Heart left ventricle (tissue), 16 donors: ENCODE measurements around the gene PLEKHN1. TPM values are rescaled to one million over a fixed set of nuclear protein-coding genes. Genes with fewer than 3 reads are reported as not detected.

ENCODE experiments used
- ATAC-seq, 4 donors: fragments of 200-7000 bp; cut with Tn5 transposase; one replicate each; pipeline ENCODE4 v1.9.1; 2020 to 2022; ENCODE audit warnings: moderate library complexity in 4 of 4, mild to moderate bottlenecking in 3 of 4, moderate number of reproducible peaks in 1 of 4
- DNase-seq, 5 donors: peaks; one replicate each; pipeline ENCODE4 v3.0.0-alpha.2; 2020
- H3K27ac ChIP-seq, 12 donors: fragments of 200-600 bp; sonication (generic) in 4 of 12; one replicate each; pipeline versions ENCODE4 v1.5.0 to v1.8.0; 2016 to 2022; ENCODE audit warnings: mild to moderate bottlenecking in 2 of 12
- H3K27me3 ChIP-seq, 9 donors: fragments of 200-600 bp; sonication (generic) in 2 of 9; one replicate each; pipeline versions ENCODE4 v1.5.1 to v1.8.0; 2016 to 2022; ENCODE audit warnings: mild to moderate bottlenecking in 3 of 9
- H3K36me3 ChIP-seq, 9 donors: fragments of 200-600 bp; sonication (generic) in 2 of 9; one replicate each; pipeline versions ENCODE4 v1.5.0 to v1.8.0; 2018 to 2022; ENCODE audit warnings: mild to moderate bottlenecking in 2 of 9
- H3K4me1 ChIP-seq, 12 donors: fragments of 200-600 bp; sonication (generic) in 4 of 12; one replicate each; pipeline versions ENCODE4 v1.5.0 to v1.8.0; 2016 to 2022; ENCODE audit warnings: mild to moderate bottlenecking in 3 of 12
- H3K4me3 ChIP-seq, 12 donors: fragments of 200-600 bp; sonication (generic) in 4 of 12; one replicate each; pipeline versions ENCODE4 v1.5.0 to v1.8.0; 2017 to 2022; ENCODE audit warnings: mild to moderate bottlenecking in 9 of 12, moderate library complexity in 4 of 12
- H3K9me3 ChIP-seq, 12 donors: fragments of 200-600 bp; sonication (generic) in 4 of 12; one replicate each; pipeline versions ENCODE4 v1.5.0 to v1.8.0; 2016 to 2022; ENCODE audit warnings: mild to moderate bottlenecking in 1 of 12
- CTCF ChIP-seq, 12 donors: fragments of 200-600 bp; sonication (generic) in 4 of 12; IDR thresholded peaks; one replicate each; pipeline versions ENCODE4 v1.5.0 to v1.8.0; 2018 to 2022; ENCODE audit warnings: antibody characterized with exemption in 12 of 12, mild to moderate bottlenecking in 5 of 12
- POLR2A ChIP-seq, 2 donors: fragments of 450-650 bp; IDR thresholded peaks; one replicate each; pipeline ENCODE4 v1.6.1; 2017; ENCODE audit warnings: antibody characterized with exemption in 2 of 2, mild to moderate bottlenecking in 2 of 2, moderate library complexity in 2 of 2
- WGBS, 4 donors: extraction: QIAGEN DNeasy Blood & Tissue Kit in 2 of 4; methylation state at CpG; one replicate each; pipeline versions ENCODE4 v1.1.5 to v1.1.7; 2013 to 2018; 5-methylcytosine and 5-hydroxymethylcytosine counted together
- intact Hi-C, 10 donors: fragments of 100-400 bp; cut with DNase I; formaldehyde crosslinking; loops; one replicate each; pipeline versions ENCODE4 v1.11.1 to v1.14.2; 2022
- polyA plus RNA-seq, 2 donors: library from polyadenylated mRNA; stranded (reverse); fragments of 200-250 nt; gene quantifications; one replicate each; pipeline ENCODE4 v1.2.3, GENCODE V29; 2013
- total RNA-seq, 9 donors: library from RNA; depleted of rRNA in 2 of 9; stranded (reverse); fragments of >200 nt in 2 of 9; fragmentation: NEBNext Ultra II Directional in 3 of 9; extraction: Animal tissue kit (Norgen Biotek cat#: 25700) in 3 of 9; gene quantifications; one replicate each; pipeline versions ENCODE4 v1.1.0 to v1.2.4, GENCODE V29; 2016 to 2023
- donor health status: ischemic (EF 13 %, LVEDD 7.1; RV severe dilation, severe dysfunction).
- donor health status: healthy with polysubstance abuse.
- donor health status: DM: no; HTN: yes; CAD: no.
- donor health status: DM: no; HTN: no; CAD: no.
- donor health status: ischemic (EF 25% LVEDD 6.9; RV normal size, moderate dysfunction).
- donor health status: ischemic (EF 25% LVEDD 5.7; RV mildly dilated, moderate dysfunction).
- donor health status: healthy.
- donor health status: DM: yes; HTN: yes; CAD: no.
- donor health status: ischemic (EF 35%, LVEDD 5.7; RV mildly dilated, moderate dysfunction).
- donor health status: nonischemic (EF 11% LVEDD 7.7; RV severe dilation, severe dysfunction).
- donor health status: DM: yes; HTN: yes; CAD: no.
- donor health status: PGD.
- donor health status: ischemic (EF 29% LVEDD 5.4; RV normal size, mild dysfunction).
- donor health status: nonischemic (EF 23%, LVEDD 6.1; RV moderate dilation, normal function).

Gene PLEKHN1
- total and polyA plus RNA-seq, 11 donors, result 0.15 to 0.63 (median 0.26) TPM; not detected in 7

DNA sequence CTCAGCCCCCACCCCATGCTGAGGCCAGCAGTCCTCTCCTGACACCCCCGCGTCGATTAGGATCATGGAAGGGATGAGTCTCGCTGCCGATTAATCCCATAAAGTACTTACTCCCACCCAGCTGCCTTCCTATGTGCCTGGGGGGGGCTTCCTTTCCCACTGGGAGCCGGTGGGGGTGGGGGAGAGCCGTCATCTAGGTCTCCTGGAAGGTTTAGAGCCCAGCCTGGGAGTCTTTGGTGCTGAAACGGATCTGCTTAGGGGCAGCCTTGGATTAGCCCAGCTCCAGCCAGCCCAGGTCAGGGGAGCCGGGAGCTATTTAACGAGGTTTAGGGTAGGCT lies 32.7 kb upstream of the PLEKHN1 start:
- H3K4me1 ChIP-seq, result peaks cover 0 to 17% (median 10%) of the 10 kb centered on the region in 12 donors
- ATAC-seq (no peak), DNase-seq (no peak)
- TF ChIP-seq POLR2A (IDR thresholded peaks at IDR 0.05) (no peak), CTCF (IDR thresholded peaks at IDR 0.05) (no peak)
- peaks cover 0 to 75% (median 35%) of the 10 kb centered on the region in 9 donors for H3K27me3 ChIP-seq
- no peaks in the 10 kb centered on the region for H3K9me3 ChIP-seq
- no peaks in the 10 kb centered on the region for H3K36me3 ChIP-seq
- intact Hi-C loops, result no loop called here
- H3K27ac ChIP-seq, result no peak overlapping the region
- 20 to 33% (median 22%) methylated on average over 3 to 10 of the region's 10 CpGs for WGBS, 4 donors
- no peak overlapping the region for H3K4me3 ChIP-seq

DNA sequence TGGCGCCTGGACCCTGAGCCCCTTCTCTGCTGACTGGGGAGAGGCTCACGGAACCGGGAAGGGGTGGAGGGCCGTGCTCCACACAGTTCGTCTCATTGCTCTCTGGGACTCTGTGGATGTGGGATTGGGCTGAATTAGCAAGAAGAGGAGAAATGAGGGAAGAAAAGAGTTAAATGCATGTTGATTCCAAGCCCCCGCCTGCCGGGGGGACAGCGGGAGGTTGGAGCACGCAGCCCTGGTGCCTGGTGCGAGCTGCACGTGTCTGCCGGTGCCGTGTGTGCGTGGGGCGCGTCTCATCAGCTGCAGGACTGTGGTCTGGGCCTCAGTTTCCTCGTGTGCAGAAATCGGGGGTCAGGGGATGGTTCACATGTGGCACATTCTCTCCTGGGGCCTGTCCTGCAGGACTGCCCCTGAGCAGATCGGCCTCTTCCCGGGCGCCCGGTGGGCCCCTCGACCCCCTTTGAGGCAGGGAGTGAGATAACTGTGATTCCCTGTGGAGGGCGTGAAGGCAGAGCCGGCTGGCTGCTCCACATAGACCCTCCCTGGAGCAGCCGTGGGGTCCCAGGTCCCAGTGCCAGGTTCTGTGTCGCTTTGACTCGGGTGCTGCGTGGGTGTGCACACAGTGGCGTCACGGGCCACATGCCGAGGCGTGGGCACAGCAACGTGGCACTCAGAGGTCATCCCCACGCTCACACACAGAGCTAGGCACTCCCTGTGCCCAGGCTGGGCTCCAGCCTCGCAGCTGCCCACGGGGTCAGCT lies 31.1 kb upstream of the PLEKHN1 start:
- Histone ChIP-seq H3K9me3 (no peaks in the 10 kb centered on the region), H3K36me3 (no peaks in the 10 kb centered on the region), H3K27ac (no peak overlapping the region), H3K4me1 (peaks cover 0 to 26% (median 13%) of the 10 kb centered on the region in 12 donors), H3K27me3 (peaks cover 0 to 81% (median 37%) of the 10 kb centered on the region in 9 donors), H3K4me3 (no peak overlapping the region)
- intact Hi-C loops, result no loop called here
- ATAC-seq (no peak), DNase-seq (no peak)
- TF ChIP-seq POLR2A (IDR thresholded peaks at IDR 0.05), result no peak
- 7 to 9% (median 8%) methylated on average over 26 to 37 of the region's 37 CpGs for WGBS, 4 donors

DNA sequence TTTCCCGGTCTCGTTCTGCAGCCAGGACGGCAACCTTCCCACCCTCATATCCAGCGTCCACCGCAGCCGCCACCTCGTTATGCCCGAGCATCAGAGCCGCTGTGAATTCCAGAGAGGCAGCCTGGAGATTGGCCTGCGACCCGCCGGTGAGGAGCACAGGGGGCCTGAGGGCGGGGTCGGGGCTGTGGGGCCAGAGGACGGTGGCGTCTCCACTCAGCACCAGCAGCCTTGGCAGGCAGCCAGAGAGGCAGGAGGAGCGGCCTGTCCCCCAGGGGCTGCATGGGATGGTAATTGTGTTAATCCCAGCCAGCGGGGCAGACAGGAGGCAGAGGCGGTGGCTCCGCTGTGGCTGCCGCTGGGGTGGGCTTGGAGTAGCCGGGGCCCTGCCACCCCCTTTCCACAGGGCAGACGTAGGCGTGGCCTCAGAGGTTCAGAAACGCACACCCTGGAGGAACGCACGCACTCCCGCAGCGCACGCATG lies 30.5 kb upstream of the PLEKHN1 start:
- no peak overlapping the region for H3K27ac ChIP-seq
- WGBS, 4 donors, result 3 to 7% (median 4%) methylated on average over 18 to 30 of the region's 30 CpGs
- H3K9me3 ChIP-seq, result no peaks in the 10 kb centered on the region
- DNase-seq (peak in 1 of 5 donors; percentile 56), ATAC-seq (no peak)
- peak overlapping the region in 1 of 12 donors; percentile 10 for H3K4me3 ChIP-seq
- TF ChIP-seq POLR2A (IDR thresholded peaks at IDR 0.05) (no peak), CTCF (IDR thresholded peaks at IDR 0.05) (no peak)
- no peaks in the 10 kb centered on the region for H3K36me3 ChIP-seq
- H3K27me3 ChIP-seq, result peaks cover 0 to 82% (median 43%) of the 10 kb centered on the region in 9 donors
- intact Hi-C loops, result loop anchor here in 1 of 10 donors (2.0 kb wide), 1 partner anchor 31 kb away; no protein-coding TSS in a partner anchor
- peaks cover 0 to 32% (median 18%) of the 10 kb centered on the region in 12 donors for H3K4me1 ChIP-seq

- Histone ChIP-seq H3K9me3 (no peaks in the 10 kb centered on the region), H3K36me3 (no peaks in the 10 kb centered on the region), H3K27ac (no peak overlapping the region), H3K4me1 (peaks cover 2 to 40% (median 26%) of the 10 kb centered on the region in 12 donors), H3K4me3 (no peak overlapping the region), H3K27me3 (peaks cover 5 to 86% (median 51%) of the 10 kb centered on the region in 9 donors)
- ATAC-seq (no peak), DNase-seq (no peak)
- intact Hi-C loops, result loop anchor here in 2 of 10 donors (1.0 to 2.0 kb wide), 2 partner anchors 31 to 32 kb away; no protein-coding TSS in a partner anchor
- WGBS, 4 donors, result 68 to 78% (median 71%) methylated on average over 30 to 45 of the region's 45 CpGs
- no peak for TF ChIP-seq POLR2A (IDR thresholded peaks at IDR 0.05)
- TF ChIP-seq CTCF (IDR thresholded peaks at IDR 0.05), result no peak
Measured at GRCh38 chr1:936348-937264, 29.7 kb upstream of the PLEKHN1 start.
